Non-pigmented ciliary epithelial cell (primary cell): ENCODE data around the gene ZDHHC1.

Source experiments
- DNase-seq: peaks from one replicate; pipeline ENCODE4 v3.0.0-alpha.2; 2010; ENCODE audit warnings: low read depth

ZDHHC1 gene

GRCh38 chr16:67447508-67448076 is 31.3 kb upstream of the ZDHHC1 start:
- no peak for DNase-seq

- no peak for DNase-seq
Observed at GRCh38 chr16:67446968-67447507, 30.8 kb upstream of the ZDHHC1 start.

- no peak for DNase-seq
Observed at GRCh38 chr16:67445913-67446907, 29.9 kb upstream of the ZDHHC1 start.

- DNase-seq = no peak
Observed at GRCh38 chr16:67445441-67445912, 29.2 kb upstream of the ZDHHC1 start.

- DNase-seq = no peak
Observed at GRCh38 chr16:67445126-67445426, 28.8 kb upstream of the ZDHHC1 start.

- no peak for DNase-seq
Observed at GRCh38 chr16:67444259-67445125, 28.2 kb upstream of the ZDHHC1 start.

- DNase-seq = no peak
Observed at GRCh38 chr16:67443265-67443664, 27.0 kb upstream of the ZDHHC1 start.

- DNase-seq = no peak
Observed at GRCh38 chr16:67442581-67443255, 26.4 kb upstream of the ZDHHC1 start.

GRCh38 chr16:67441907-67442306 is 25.6 kb upstream of the ZDHHC1 start:
- DNase-seq = no peak

- no peak for DNase-seq
Observed at GRCh38 chr16:67441271-67441753, 25.0 kb upstream of the ZDHHC1 start.

- DNase-seq = no peak
Observed at GRCh38 chr16:67438824-67439393, 22.6 kb upstream of the ZDHHC1 start.

- no peak for DNase-seq
Observed at GRCh38 chr16:67438098-67438791, 22.0 kb upstream of the ZDHHC1 start.

GRCh38 chr16:67437513-67437912 is 21.2 kb upstream of the ZDHHC1 start:
- DNase-seq = no peak

- DNase-seq = no peak
Observed at GRCh38 chr16:67436640-67437193, 20.4 kb upstream of the ZDHHC1 start.

- DNase-seq = no peak
Observed at GRCh38 chr16:67435758-67436164, 19.5 kb upstream of the ZDHHC1 start.

- DNase-seq = no peak
Observed at GRCh38 chr16:67433131-67433719, 16.9 kb upstream of the ZDHHC1 start.

- no peak for DNase-seq
Observed at GRCh38 chr16:67432506-67432890, 16.2 kb upstream of the ZDHHC1 start.

- no peak for DNase-seq
Observed at GRCh38 chr16:67431775-67432505, 15.7 kb upstream of the ZDHHC1 start.
